WTC11 (cell line): ENCODE results near the gene PPEF2. TPM values are rescaled to one million over a fixed set of nuclear protein-coding genes. Genes with fewer than 3 reads are reported as not detected.

ENCODE experiments used
- ATAC-seq: fragments of 200-7000 bp; cut with Tn5 transposase; 2 replicates; pipeline ENCODE4 v1.10.0; 2021; ENCODE audit warnings: mild to moderate bottlenecking, moderate library complexity
- CTCF ChIA-PET: fragments of 300-600 bp; sonication (Branson Sonifier 250); formaldehyde crosslinking; loops from one replicate; lab custom pipeline; 2021; ENCODE audit warnings: antibody characterized with exemption; lab: Charles Lee
- POLR2A ChIA-PET: fragments of 350-600 bp; sonication (Branson Sonifier 250); formaldehyde crosslinking; loops from one replicate; lab custom pipeline; 2021; ENCODE audit warnings: antibody characterized with exemption; lab: Charles Lee
- DNase-seq: peaks from one replicate; pipeline ENCODE4 v3.0.0; 2021; ENCODE audit warnings: low spot score
- H3K27ac Mint-ChIP-seq: 2 replicates; pipeline ENCODE4 v1.8.0; 2021; ENCODE audit warnings: mixed read lengths
- H3K27me3 Mint-ChIP-seq: 2 replicates; pipeline ENCODE4 v1.8.0; 2021; ENCODE audit warnings: low read depth, mild to moderate bottlenecking, moderate library complexity, mixed read lengths
- H3K36me3 Mint-ChIP-seq: 2 replicates; pipeline ENCODE4 v1.8.0; 2021; ENCODE audit warnings: mixed read lengths
- H3K4me1 Mint-ChIP-seq: 2 replicates; pipeline ENCODE4 v1.8.0; 2022; ENCODE audit warnings: mixed read lengths
- H3K4me3 Mint-ChIP-seq: 2 replicates; pipeline ENCODE4 v1.8.0; 2021; ENCODE audit warnings: mild to moderate bottlenecking, moderate library complexity, mixed read lengths
- H3K9me3 Mint-ChIP-seq: 2 replicates; pipeline ENCODE4 v1.8.0; 2021; ENCODE audit warnings: mixed read lengths
- ATF1 ChIP-seq: sonication (generic); formaldehyde crosslinking; IDR thresholded peaks from 2 replicates; pipeline ENCODE4 v1.8.1; 2023; ENCODE audit warnings: mild to moderate bottlenecking, moderate library complexity, missing genetic modification reagents
- ATF2 ChIP-seq: sonication (generic); formaldehyde crosslinking; IDR thresholded peaks from 2 replicates; pipeline ENCODE4 v1.8.1; 2022; ENCODE audit warnings: low read depth, missing genetic modification reagents, borderline replicate concordance
- CBFB ChIP-seq: sonication (generic); formaldehyde crosslinking; IDR thresholded peaks from 2 replicates; pipeline ENCODE4 v1.8.1; 2022; ENCODE audit warnings: mild to moderate bottlenecking, low read depth, missing genetic modification reagents
- CREB1 ChIP-seq: sonication (generic); formaldehyde crosslinking; IDR thresholded peaks from 2 replicates; pipeline ENCODE4 v1.8.0; 2023; ENCODE audit warnings: mild to moderate bottlenecking, missing genetic modification reagents
- E2F4 ChIP-seq: sonication (generic); formaldehyde crosslinking; IDR thresholded peaks from 2 replicates; pipeline ENCODE4 v1.8.1; 2022; ENCODE audit warnings: low read depth, mild to moderate bottlenecking, moderate library complexity, missing genetic modification reagents, borderline replicate concordance
- E2F5 ChIP-seq: sonication (generic); formaldehyde crosslinking; IDR thresholded peaks from 2 replicates; pipeline ENCODE4 v1.8.1; 2022; ENCODE audit warnings: mild to moderate bottlenecking, moderate library complexity, missing genetic modification reagents
- ERG ChIP-seq: fragments of 250-450 bp; sonication (Bioruptor Pico); IDR thresholded peaks from 2 replicates; pipeline ENCODE4 v1.8.0; 2021; ENCODE audit warnings: mild to moderate bottlenecking
- FOXJ3 ChIP-seq: sonication (generic); formaldehyde crosslinking; IDR thresholded peaks from 2 replicates; pipeline ENCODE4 v1.9.0; 2021; ENCODE audit warnings: missing genetic modification reagents, mild to moderate bottlenecking, borderline replicate concordance
- IRF1 ChIP-seq: sonication (generic); formaldehyde crosslinking; IDR thresholded peaks from 2 replicates; pipeline ENCODE4 v1.8.0; 2023; ENCODE audit warnings: missing genetic modification reagents
- KAT7 ChIP-seq: sonication (generic); formaldehyde crosslinking; IDR thresholded peaks from 2 replicates; pipeline ENCODE4 v1.8.1; 2023; ENCODE audit warnings: missing genetic modification reagents, mild to moderate bottlenecking, borderline replicate concordance
- NFATC4 ChIP-seq: fragments of 250-450 bp; sonication (Bioruptor Pico); IDR thresholded peaks from 2 replicates; pipeline ENCODE4 v1.9.0; 2021; ENCODE audit warnings: mild to moderate bottlenecking
- PREB ChIP-seq: sonication (generic); formaldehyde crosslinking; IDR thresholded peaks from 2 replicates; pipeline ENCODE4 v1.8.1; 2022; ENCODE audit warnings: mild to moderate bottlenecking, missing genetic modification reagents, moderate library complexity, borderline replicate concordance
- PRRX2 ChIP-seq: fragments of 250-450 bp; sonication (Bioruptor Pico); IDR thresholded peaks from 2 replicates; pipeline ENCODE4 v1.8.0; 2021; ENCODE audit warnings: mild to moderate bottlenecking
- SOX15 ChIP-seq: fragments of 250-450 bp; sonication (Bioruptor Pico); IDR thresholded peaks from 2 replicates; pipeline ENCODE4 v1.9.0; 2021; ENCODE audit warnings: mild to moderate bottlenecking
- TEAD4 ChIP-seq: sonication (generic); formaldehyde crosslinking; IDR thresholded peaks from 2 replicates; pipeline ENCODE4 v1.8.0; 2022; ENCODE audit warnings: mild to moderate bottlenecking, missing genetic modification reagents
- TP53 ChIP-seq: sonication (generic); formaldehyde crosslinking; IDR thresholded peaks from 2 replicates; pipeline ENCODE4 v1.8.1; 2023; ENCODE audit warnings: mild to moderate bottlenecking, missing genetic modification reagents
- ZNF121 ChIP-seq: sonication (generic); formaldehyde crosslinking; IDR thresholded peaks from 2 replicates; pipeline ENCODE4 v1.8.0; 2023; ENCODE audit warnings: missing genetic modification reagents
- ZNF232 ChIP-seq: sonication (generic); formaldehyde crosslinking; IDR thresholded peaks from 2 replicates; pipeline ENCODE4 v1.8.0; 2022; ENCODE audit warnings: mild to moderate bottlenecking, missing genetic modification reagents
- ZNF281 ChIP-seq: sonication (generic); formaldehyde crosslinking; IDR thresholded peaks from 2 replicates; pipeline ENCODE4 v1.8.0; 2023; ENCODE audit warnings: mild to moderate bottlenecking, missing genetic modification reagents
- ZNF425 ChIP-seq: fragments of 250-450 bp; sonication (Bioruptor Pico); conservative IDR thresholded peaks from 2 replicates; pipeline ENCODE4 v1.9.0; 2021; ENCODE audit warnings: mild to moderate bottlenecking
- total RNA-seq: library from RNA; stranded (reverse); gene quantifications from 3 replicates; pipeline ENCODE4 v1.2.3, GENCODE V29; 2021

PPEF2 gene
- total RNA-seq, 1 experiment from 2014 or later, result not detected

GRCh38 chr4:75821216-75821615, 81.0 kb downstream of the PPEF2 start:
- no peak for DNase-seq
- no peak overlapping the region for H3K4me3 Mint-ChIP-seq
- H3K9me3 Mint-ChIP-seq, result no peaks in the 10 kb centered on the region
- CTCF ChIA-PET, result interaction anchor here (1.1 to 1.4 kb wide), 2 partner anchors 27 to 75 kb away, joined by 3 to 5 read pairs; no protein-coding TSS in a partner anchor
- H3K4me1 Mint-ChIP-seq, result no peaks in the 10 kb centered on the region
- H3K27ac Mint-ChIP-seq, result no peak overlapping the region
- H3K27me3 Mint-ChIP-seq, result no peaks in the 10 kb centered on the region
- ATAC-seq, result no peak
- H3K36me3 Mint-ChIP-seq, result no peaks in the 10 kb centered on the region
- TF ChIP-seq CREB1, result no peak
- TF ChIP-seq, all 79 proteins: peak for 0
- POLR2A ChIA-PET, result no interaction called here

- Mint-ChIP-seq H3K36me3 (peaks cover under 1% of the 10 kb centered on the region; the same call in 1 of the 2 replicates), H3K4me1 (no peaks in the 10 kb centered on the region), H3K9me3 (no peaks in the 10 kb centered on the region), H3K27ac (no peak overlapping the region), H3K27me3 (no peaks in the 10 kb centered on the region), H3K4me3 (no peak overlapping the region)
- TF ChIP-seq ZNF425 (CRISPR knock-in tag), result no peak
- TF ChIP-seq ERG, result no peak
- no peak for TF ChIP-seq PRRX2 (CRISPR knock-in tag)
- no peak for TF ChIP-seq NFATC4 (CRISPR knock-in tag)
- TF ChIP-seq ZNF232 (CRISPR knock-in tag), result no peak
- no peak for TF ChIP-seq KAT7 (CRISPR knock-in tag)
- TF ChIP-seq SOX15 (CRISPR knock-in tag), result no peak
- no peak for TF ChIP-seq CBFB (CRISPR knock-in tag)
- DNase-seq, result no peak
- no peak for ATAC-seq
- POLR2A ChIA-PET, result no interaction called here
- CTCF ChIA-PET, result interaction anchor here (0.5 to 1.4 kb wide), 3 partner anchors 23 to 75 kb away, joined by 3 to 5 read pairs (median 4); no protein-coding TSS in a partner anchor
These were observed 81.6 kb downstream of the PPEF2 start for GRCh38 chr4:75820676-75821075.

GRCh38 chr4:75820197-75820596, 82.1 kb downstream of the PPEF2 start:
- Mint-ChIP-seq H3K4me1 (no peaks in the 10 kb centered on the region), H3K9me3 (no peaks in the 10 kb centered on the region), H3K4me3 (no peak overlapping the region), H3K36me3 (peaks cover 5% of the 10 kb centered on the region), H3K27me3 (no peaks in the 10 kb centered on the region), H3K27ac (no peak overlapping the region)
- DNase-seq (no peak), ATAC-seq (no peak)
- ChIA-PET CTCF (interaction anchor here (0.5 kb wide), 1 partner anchor 23 kb away, joined by 4 read pairs; no protein-coding TSS in a partner anchor), POLR2A (no interaction called here)
- TF ChIP-seq E2F4 (CRISPR knock-in tag) (no peak), ZNF232 (CRISPR knock-in tag) (no peak), TP53 (CRISPR knock-in tag) (no peak), IRF1 (no peak), ATF1 (CRISPR knock-in tag) (no peak), FOXJ3 (no peak), TEAD4 (CRISPR knock-in tag) (no peak), ZNF121 (no peak), E2F5 (CRISPR knock-in tag) (no peak), ZNF281 (CRISPR knock-in tag) (no peak), KAT7 (CRISPR knock-in tag) (no peak), ATF2 (CRISPR knock-in tag) (no peak), PREB (no peak)
